ENCODE data around the gene WNT3A.

DNA sequence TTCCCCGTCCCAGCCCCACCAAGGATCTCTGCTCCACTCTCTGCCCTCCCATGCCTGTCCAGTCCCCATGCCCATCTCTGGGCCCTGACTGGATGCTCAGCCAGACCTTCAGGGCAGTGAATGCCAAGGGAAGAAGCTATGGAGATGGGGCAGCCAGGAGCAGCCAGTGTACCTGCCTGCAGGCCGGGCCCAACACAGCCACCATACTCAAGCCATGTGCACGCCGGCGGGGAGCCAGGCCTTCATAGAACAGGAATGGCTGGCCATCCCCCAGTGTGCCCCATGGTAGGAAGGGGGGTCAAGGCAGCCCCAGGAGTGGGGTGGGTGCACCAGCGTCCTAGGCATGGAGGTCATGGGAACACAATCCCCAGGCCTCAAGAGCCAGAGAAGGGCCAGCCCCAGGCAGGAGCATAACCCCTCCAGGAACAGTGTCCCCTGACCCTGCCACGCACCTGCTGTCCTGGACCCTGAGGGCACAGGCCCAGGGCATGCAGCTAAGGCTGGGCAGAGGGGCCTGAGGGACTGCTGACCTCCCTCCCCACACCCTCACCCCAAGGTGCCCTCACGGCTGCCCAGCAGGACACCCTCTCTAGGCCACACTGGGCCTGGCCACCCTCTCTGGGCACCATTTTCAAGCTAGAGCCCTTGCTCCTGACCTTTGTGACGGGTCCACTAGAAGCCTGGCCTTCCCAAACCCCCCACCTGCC is 55.4 kb downstream of the WNT3A start:
- no peak for TF ChIP-seq RARB (CRISPR knock-in tag; IDR thresholded peaks at IDR 0.05)
- TF ChIP-seq, protein P1, sequence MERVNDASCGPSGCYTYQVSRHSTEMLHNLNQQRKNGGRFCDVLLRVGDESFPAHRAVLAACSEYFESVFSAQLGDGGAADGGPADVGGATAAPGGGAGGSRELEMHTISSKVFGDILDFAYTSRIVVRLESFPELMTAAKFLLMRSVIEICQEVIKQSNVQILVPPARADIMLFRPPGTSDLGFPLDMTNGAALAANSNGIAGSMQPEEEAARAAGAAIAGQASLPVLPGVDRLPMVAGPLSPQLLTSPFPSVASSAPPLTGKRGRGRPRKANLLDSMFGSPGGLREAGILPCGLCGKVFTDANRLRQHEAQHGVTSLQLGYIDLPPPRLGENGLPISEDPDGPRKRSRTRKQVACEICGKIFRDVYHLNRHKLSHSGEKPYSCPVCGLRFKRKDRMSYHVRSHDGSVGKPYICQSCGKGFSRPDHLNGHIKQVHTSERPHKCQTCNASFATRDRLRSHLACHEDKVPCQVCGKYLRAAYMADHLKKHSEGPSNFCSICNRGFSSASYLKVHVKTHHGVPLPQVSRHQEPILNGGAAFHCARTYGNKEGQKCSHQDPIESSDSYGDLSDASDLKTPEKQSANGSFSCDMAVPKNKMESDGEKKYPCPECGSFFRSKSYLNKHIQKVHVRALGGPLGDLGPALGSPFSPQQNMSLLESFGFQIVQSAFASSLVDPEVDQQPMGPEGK (CRISPR knock-in tag; IDR thresholded peaks at IDR 0.05; ENCODE audit: borderline replicate concordance): no peak
- no peak for TF ChIP-seq ZFP3 (CRISPR knock-in tag; IDR thresholded peaks at IDR 0.05)
- TF ChIP-seq, protein P2, sequence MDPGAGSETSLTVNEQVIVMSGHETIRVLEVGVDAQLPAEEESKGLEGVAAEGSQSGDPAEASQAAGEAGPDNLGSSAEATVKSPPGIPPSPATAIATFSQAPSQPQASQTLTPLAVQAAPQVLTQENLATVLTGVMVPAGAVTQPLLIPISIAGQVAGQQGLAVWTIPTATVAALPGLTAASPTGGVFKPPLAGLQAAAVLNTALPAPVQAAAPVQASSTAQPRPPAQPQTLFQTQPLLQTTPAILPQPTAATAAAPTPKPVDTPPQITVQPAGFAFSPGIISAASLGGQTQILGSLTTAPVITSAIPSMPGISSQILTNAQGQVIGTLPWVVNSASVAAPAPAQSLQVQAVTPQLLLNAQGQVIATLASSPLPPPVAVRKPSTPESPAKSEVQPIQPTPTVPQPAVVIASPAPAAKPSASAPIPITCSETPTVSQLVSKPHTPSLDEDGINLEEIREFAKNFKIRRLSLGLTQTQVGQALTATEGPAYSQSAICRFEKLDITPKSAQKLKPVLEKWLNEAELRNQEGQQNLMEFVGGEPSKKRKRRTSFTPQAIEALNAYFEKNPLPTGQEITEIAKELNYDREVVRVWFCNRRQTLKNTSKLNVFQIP (CRISPR knock-in tag; IDR thresholded peaks at IDR 0.05; ENCODE audit: borderline replicate concordance, low read depth): no peak
